HepG2 (cell line): Measurements from ENCODE around the gene KCNH6. TPM values are rescaled to one million over a fixed set of nuclear protein-coding genes. Genes with fewer than 3 reads are reported as not detected.

Experiments used
- ATAC-seq: fragments of 200-7000 bp; cut with Tn5 transposase; 3 replicates; pipeline ENCODE4 v1.9.1; 2020; ENCODE audit warnings: mild to moderate bottlenecking, moderate library complexity
- BruUV-seq: library from RNA; stranded (reverse); fragments of 400-500 nt; replicated peaks from 2 replicates; lab custom pipeline; 2021; lab: Mats Ljungman, UMichigan
- CTCF ChIA-PET: fragments of 300-600 bp; formaldehyde crosslinking; extraction: SDS; loops from one replicate; lab custom pipeline; 2021; ENCODE audit warnings: low total read pairs, inconsistent platforms, low intra/inter-chr PET ratio; lab: Yijun Ruan, JAX
- POLR2A ChIA-PET: fragments of 350-600 bp; sonication (Branson Sonifier 250); formaldehyde crosslinking; loops from one replicate; lab custom pipeline; 2020; ENCODE audit warnings: antibody characterized with exemption, inconsistent platforms; lab: Yijun Ruan, JAX
- DNase-seq: peaks from one replicate; pipeline ENCODE4 v3.0.0-alpha.2; 2015; ENCODE audit warnings: low spot score
- FAIRE-seq: peaks from 3 replicates; lab custom pipeline; 2011; peaks lifted over from hg19 to GRCh38; lab: Jason Lieb, UNC
- H2AFZ ChIP-seq: one replicate; pipeline ENCODE4 v1.6.1; 2011; ENCODE audit warnings: low read length, inconsistent platforms
- H3K27ac ChIP-seq: fragments of 300-600 bp; 3 replicates; pipeline ENCODE4 v1.8.0; 2011; ENCODE audit warnings: mixed run types, mild to moderate bottlenecking, mixed read lengths, low read length, inconsistent platforms; ENCODE audit not compliant: insufficient read depth; ENCODE audit errors: extremely low read length
- H3K27me3 ChIP-seq, 2 experiments: fragments of 200-600 bp in 1 of 2; 2 replicates in 1 of 2; 3 replicates in 1 of 2; pipeline versions ENCODE4 v1.6.0 to v1.8.0; 2011; ENCODE audit warnings: low read length in 2 of 2, mild to moderate bottlenecking in 2 of 2, moderate library complexity in 2 of 2, inconsistent platforms in 1 of 2; ENCODE audit not compliant: insufficient read depth in 2 of 2, control insufficient read depth in 1 of 2
- H3K36me3 ChIP-seq, 2 experiments: fragments of 200-600 bp in 1 of 2; replicated peaks in 1 of 2; 2 replicates in 1 of 2; 3 replicates in 1 of 2; pipeline versions ENCODE4 v1.5.1 to v1.8.0; 2011; ENCODE audit warnings: low read length in 2 of 2, inconsistent platforms in 1 of 2; ENCODE audit not compliant: insufficient read depth in 2 of 2, control insufficient read depth in 1 of 2
- H3K4me1 ChIP-seq: 2 replicates; pipeline ENCODE4 v1.5.1; 2012; ENCODE audit warnings: low read length, inconsistent platforms; ENCODE audit not compliant: insufficient read depth
- H3K4me2 ChIP-seq: 2 replicates; pipeline ENCODE4 v1.6.0; 2011; ENCODE audit warnings: low read depth, low read length, inconsistent platforms
- H3K4me3 ChIP-seq, 3 experiments: fragments of 200-600 bp in 1 of 3; sonication (generic), shearing (Covaris generic) in 1 of 3; replicated peaks in 1 of 3; 2 replicates each; pipeline ENCODE4 v1.5.1; 2011 to 2016; ENCODE audit warnings: low read length in 3 of 3, inconsistent platforms in 2 of 3, low read depth in 2 of 3, mild to moderate bottlenecking in 2 of 3, control low read depth in 1 of 3, mixed read lengths in 1 of 3; ENCODE audit not compliant: insufficient read depth in 1 of 3
- H3K79me2 ChIP-seq: one replicate; pipeline ENCODE4 v1.6.1; 2011; ENCODE audit warnings: low read length, inconsistent platforms; ENCODE audit not compliant: insufficient read depth
- H3K9ac ChIP-seq: 2 replicates; pipeline ENCODE4 v1.6.0; 2011; ENCODE audit warnings: mild to moderate bottlenecking, low read depth, low read length, inconsistent platforms; ENCODE audit not compliant: insufficient read depth
- H3K9me3 ChIP-seq: 2 replicates; pipeline ENCODE4 v1.5.1; 2012; ENCODE audit warnings: mild to moderate bottlenecking, low read length
- H4K20me1 ChIP-seq: 2 replicates; pipeline ENCODE4 v1.6.0; 2011; ENCODE audit warnings: inconsistent platforms, mild to moderate bottlenecking, low read length, moderate library complexity; ENCODE audit not compliant: insufficient read depth
- GATAD1 ChIP-seq: IDR thresholded peaks from 2 replicates; pipeline ENCODE4 v1.6.1; 2016; ENCODE audit warnings: missing genetic modification reagents, missing compliant biosample characterization
- SALL2 ChIP-seq: sonication (generic); formaldehyde crosslinking; IDR thresholded peaks from 2 replicates; pipeline ENCODE4 v1.8.1; 2023; ENCODE audit warnings: mild to moderate bottlenecking, missing genetic modification reagents, inconsistent platforms
- SP5 ChIP-seq: IDR thresholded peaks from 2 replicates; pipeline ENCODE4 v1.6.1; 2016; ENCODE audit warnings: low read depth, borderline replicate concordance
- ZBTB40 ChIP-seq, 2 experiments: fragments of 450-650 bp in 1 of 2; sonication (generic) in 1 of 2; formaldehyde crosslinking in 1 of 2; IDR thresholded peaks; 2 replicates each; pipeline versions ENCODE4 v1.6.1 to v1.8.0; 2016 to 2022; ENCODE audit warnings: antibody characterized with exemption in 1 of 2, mild to moderate bottlenecking in 1 of 2, missing genetic modification reagents in 1 of 2
- ZNF768 ChIP-seq: sonication (generic); formaldehyde crosslinking; IDR thresholded peaks from 2 replicates; pipeline ENCODE4 v1.4.0; 2020; ENCODE audit warnings: missing genetic modification reagents
- in situ Hi-C: cut with HindIII; loops from 2 replicates; pipeline ENCODE4 v1.10.0; 2017; ENCODE audit warnings: low pct_unique_long_range_greater_than_20kb; ENCODE audit not compliant: extremely low pct_ligation_motif_present
- intact Hi-C: fragments of 100-400 bp; cut with micrococcal nuclease; formaldehyde crosslinking; loops from one replicate; pipeline ENCODE4 v1.10.0; 2022; ENCODE audit not compliant: unreplicated experiment
- polyA plus RNA-seq, 8 experiments: library from polyadenylated mRNA; depleted of rRNA in 3 of 8; stranded (reverse) in 7 of 8; unstranded in 1 of 8; fragments of >200 nt; fragmentation: Illumina TruSeq in 4 of 8; extraction: Trizol in 4 of 8; gene quantifications; 2 replicates each; pipeline versions ENCODE4 v1.2.1 to v1.2.3, GENCODE V29; 2011 to 2016; ENCODE audit warnings: low read depth in 4 of 8, missing spikeins in 1 of 8, mixed read lengths in 1 of 8; ENCODE audit not compliant: insufficient read depth in 1 of 8
- total RNA-seq, 5 experiments: library from RNA; depleted of rRNA; stranded (reverse); fragments of >200 nt; fragmentation: Illumina TruSeq; extraction: Trizol; gene quantifications; 2 replicates each; pipeline ENCODE4 v1.2.3, GENCODE V29; 2016; ENCODE audit warnings: low read depth in 1 of 5
- TF ChIP-seq, protein P1 (sequence below): sonication (generic); formaldehyde crosslinking; IDR thresholded peaks from 2 replicates; pipeline ENCODE4 v1.8.1; 2023; ENCODE audit warnings: mild to moderate bottlenecking, missing genetic modification reagents

The KCNH6 gene
- total and polyA plus RNA-seq, 2 of the 13 experiments (the other 11 are each of a cell fraction or from before 2014, with no cell fraction given) = 0.05 to 0.18 TPM

GRCh38 chr17:63561819-63562218, 38.7 kb downstream of the KCNH6 start:
- in situ Hi-C loops = no loop called here
- Histone ChIP-seq H3K79me2 (peaks cover 82% of the 10 kb centered on the region), H3K27me3 (no peaks in the 10 kb centered on the region), H3K4me2 (no peak overlapping the region), H4K20me1 (peaks cover 32% of the 10 kb centered on the region; the same call in 1 of the 2 replicates), H3K4me3 (no peak overlapping the region), H3K9me3 (no peaks in the 10 kb centered on the region), H2AFZ (no peak overlapping the region), H3K9ac (no peak overlapping the region), H3K27ac (no peak overlapping the region), H3K36me3 (peaks cover 0 to 8% of the 10 kb centered on the region in 2 experiments; a peak in 1 of 5 replicates), H3K4me1 (0 out of 2 replicates have a peak, but pooled peaks cover 5% of the 10 kb centered on the region)
- no TSS peak for BruUV-seq
- intact Hi-C loops = no loop called here
- ChIA-PET CTCF (no interaction called here), POLR2A (no interaction called here)
- FAIRE-seq (no peak), ATAC-seq (no peak), DNase-seq (no peak)
- TF ChIP-seq ZBTB40 (IDR thresholded peaks at IDR 0.05) (peak; percentile 28; the same call in 1 of the 2 replicates), ZBTB40 (CRISPR knock-in tag; IDR thresholded peaks at IDR 0.05) (no peak), GATAD1 (no peak), SALL2 (no peak), ZNF768 (no peak), SP5 (no peak)
- TF ChIP-seq, protein P1, sequence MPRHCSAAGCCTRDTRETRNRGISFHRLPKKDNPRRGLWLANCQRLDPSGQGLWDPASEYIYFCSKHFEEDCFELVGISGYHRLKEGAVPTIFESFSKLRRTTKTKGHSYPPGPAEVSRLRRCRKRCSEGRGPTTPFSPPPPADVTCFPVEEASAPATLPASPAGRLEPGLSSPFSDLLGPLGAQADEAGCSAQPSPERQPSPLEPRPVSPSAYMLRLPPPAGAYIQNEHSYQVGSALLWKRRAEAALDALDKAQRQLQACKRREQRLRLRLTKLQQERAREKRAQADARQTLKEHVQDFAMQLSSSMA (CRISPR knock-in tag) = no peak
